ENCODE data around the gene SPOUT1. TPM values are rescaled to one million over a fixed set of nuclear protein-coding genes. Genes with fewer than 3 reads are reported as not detected.

Gene SPOUT1
- total and polyA plus RNA-seq, 7 donors: 9.5 to 33.0 (median 18.3) TPM

DNA sequence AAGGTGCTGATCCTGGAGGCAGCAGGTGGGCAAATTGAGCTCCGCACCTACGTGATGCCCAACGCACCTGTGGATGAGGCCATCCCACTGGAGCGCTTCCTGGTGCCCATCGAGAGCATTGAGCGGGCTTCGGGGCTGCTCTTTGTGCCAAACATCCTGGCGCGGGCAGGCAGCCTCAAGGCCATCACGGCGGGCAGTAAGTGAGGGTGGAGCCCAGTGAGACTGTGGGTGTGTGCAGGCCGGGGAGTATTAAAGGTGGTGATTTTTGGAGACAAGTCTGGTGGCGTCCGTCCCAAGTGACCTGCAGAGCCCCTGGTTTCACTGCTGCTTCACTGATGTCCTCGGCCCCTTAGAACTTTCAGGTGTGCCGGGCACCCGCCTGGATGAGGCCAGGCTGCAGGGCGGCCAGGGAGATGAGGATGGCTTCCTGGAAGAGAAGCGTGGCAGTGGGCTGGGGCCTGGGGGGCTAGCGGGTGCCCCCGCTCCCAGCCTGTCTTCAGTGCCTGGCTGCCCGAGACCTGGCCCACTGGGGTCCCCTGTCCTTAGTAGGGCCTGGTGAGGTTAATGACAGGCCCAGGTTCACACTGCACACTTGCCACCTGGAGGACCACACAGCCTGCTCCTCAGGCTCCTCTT, 7.1 kb downstream of the SPOUT1 start:
- ATAC-seq (no peak), DNase-seq (no peak)
- 89 to 90% (median 89%) methylated on average over 22 of the region's 22 CpGs for WGBS, 3 donors
- Histone ChIP-seq H3K4me1 (peaks cover 14% of the 10 kb centered on the region), H3K27me3 (ENCODE audit: insufficient read depth in 3 of 3, low read length in 2 of 3) (no peaks in the 10 kb centered on the region), H3K4me3 (no peak overlapping the region), H3K36me3 (ENCODE audit: insufficient read depth in 1 of 2, low read depth in 1 of 2) (peaks cover 0 to 71% of the 10 kb centered on the region in 2 donors), H3K27ac (no peak overlapping the region), H3K9me3 (no peaks in the 10 kb centered on the region)
- TF ChIP-seq, protein P1, sequence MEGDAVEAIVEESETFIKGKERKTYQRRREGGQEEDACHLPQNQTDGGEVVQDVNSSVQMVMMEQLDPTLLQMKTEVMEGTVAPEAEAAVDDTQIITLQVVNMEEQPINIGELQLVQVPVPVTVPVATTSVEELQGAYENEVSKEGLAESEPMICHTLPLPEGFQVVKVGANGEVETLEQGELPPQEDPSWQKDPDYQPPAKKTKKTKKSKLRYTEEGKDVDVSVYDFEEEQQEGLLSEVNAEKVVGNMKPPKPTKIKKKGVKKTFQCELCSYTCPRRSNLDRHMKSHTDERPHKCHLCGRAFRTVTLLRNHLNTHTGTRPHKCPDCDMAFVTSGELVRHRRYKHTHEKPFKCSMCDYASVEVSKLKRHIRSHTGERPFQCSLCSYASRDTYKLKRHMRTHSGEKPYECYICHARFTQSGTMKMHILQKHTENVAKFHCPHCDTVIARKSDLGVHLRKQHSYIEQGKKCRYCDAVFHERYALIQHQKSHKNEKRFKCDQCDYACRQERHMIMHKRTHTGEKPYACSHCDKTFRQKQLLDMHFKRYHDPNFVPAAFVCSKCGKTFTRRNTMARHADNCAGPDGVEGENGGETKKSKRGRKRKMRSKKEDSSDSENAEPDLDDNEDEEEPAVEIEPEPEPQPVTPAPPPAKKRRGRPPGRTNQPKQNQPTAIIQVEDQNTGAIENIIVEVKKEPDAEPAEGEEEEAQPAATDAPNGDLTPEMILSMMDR (IDR thresholded peaks at IDR 0.05): no peak
- intact Hi-C loops (cut with DNase I): no loop called here

DNA sequence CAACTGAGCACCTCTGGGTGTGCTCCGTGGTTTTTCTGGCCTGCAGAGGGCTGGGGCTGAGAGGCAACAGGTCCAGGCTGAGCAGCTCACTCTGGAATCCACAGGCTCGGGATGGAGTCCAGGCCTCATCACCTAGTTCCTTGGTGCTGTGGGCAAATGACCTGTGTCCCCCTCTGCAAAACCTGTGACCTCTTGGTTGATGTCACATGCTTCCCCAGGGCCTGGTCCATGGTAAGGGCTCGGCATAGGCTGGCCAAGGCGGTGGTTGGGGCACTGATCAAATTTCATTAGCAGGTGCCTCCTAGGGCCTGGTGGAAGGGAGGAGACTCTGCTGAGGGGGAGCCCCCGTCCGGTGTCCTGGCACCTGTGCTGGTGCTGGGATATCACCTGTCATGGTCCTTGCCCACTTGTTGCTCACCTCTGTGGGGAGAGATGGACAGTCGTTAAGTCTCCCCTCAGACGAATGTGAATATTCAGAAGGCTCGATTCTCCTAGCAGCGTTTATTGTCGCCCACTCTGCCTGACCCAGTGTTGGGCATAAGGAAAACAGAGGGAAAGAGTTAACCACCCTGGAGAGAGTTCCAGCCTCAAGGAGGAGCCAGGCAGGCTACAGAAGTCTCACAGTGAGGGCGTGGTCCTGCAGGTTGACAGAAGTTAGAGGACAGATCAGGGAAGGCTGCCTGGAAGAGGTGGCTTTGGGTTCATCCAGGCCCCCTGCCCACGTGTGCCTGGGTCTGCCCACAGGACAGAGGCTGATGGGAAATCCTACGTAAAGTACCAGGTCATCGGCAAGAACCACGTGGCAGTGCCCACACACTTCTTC, 7.8 kb downstream of the SPOUT1 start:
- peak in 1 of 2 donors; percentile 48 for DNase-seq
- TF ChIP-seq, protein P1 (IDR thresholded peaks at IDR 0.05): no peak
- intact Hi-C loops (cut with DNase I): no loop called here
- no peaks in the 10 kb centered on the region for H3K9me3 ChIP-seq
- no peak for ATAC-seq
- H3K4me3 ChIP-seq: no peak overlapping the region
- H3K27ac ChIP-seq: no peak overlapping the region
- H3K27me3 ChIP-seq (ENCODE audit: insufficient read depth in 3 of 3, low read length in 2 of 3): no peaks in the 10 kb centered on the region
- 64 to 78% (median 67%) methylated on average over 16 of the region's 16 CpGs for WGBS, 3 donors
- H3K4me1 ChIP-seq: peaks cover 14% of the 10 kb centered on the region
- peaks cover 0 to 65% of the 10 kb centered on the region in 2 donors for H3K36me3 ChIP-seq (ENCODE audit: insufficient read depth in 1 of 2, low read depth in 1 of 2)

DNA sequence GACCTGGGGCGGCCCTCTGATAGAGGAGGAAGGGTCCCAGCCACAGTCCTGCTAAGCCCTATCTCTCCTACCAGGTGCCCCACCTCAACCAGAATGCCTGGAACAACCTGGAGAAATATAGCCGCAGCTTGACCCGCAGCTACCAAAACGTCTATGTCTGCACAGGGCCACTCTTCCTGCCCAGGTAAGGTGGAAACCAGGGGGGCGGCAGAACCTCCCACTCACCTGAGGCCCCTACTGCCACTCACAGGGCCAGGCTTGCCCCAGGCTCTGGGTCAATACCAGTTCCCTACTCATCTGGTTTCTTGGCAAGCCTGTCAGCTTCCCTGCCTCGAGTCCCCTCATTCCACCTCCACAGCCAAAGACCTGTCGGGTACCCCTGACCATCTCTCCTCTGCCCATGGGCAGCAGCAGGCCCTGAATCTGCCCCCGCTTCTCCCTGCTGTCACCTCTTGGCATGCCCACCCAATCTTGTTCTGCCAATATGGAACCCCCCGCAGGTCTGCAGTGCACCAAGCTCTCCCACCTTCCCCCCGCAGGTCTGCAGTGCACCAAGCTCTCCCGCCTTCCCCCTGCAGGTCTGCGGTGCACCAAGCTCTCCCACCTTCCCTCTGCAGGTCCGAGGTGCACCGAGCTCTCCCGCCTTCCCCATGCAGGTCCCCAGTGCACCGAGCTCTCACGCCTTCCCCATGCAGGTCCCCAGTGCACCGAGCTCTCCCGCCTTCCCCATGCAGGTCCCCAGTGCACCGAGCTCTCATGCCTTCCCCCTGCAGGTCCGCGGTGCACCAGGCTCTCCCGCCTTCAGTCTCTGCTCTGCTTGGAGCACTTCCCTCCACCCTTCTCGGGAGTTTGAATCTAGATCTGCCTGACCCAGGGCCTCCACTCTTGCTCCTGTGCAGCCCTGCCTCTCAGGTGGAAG, 8.7 kb downstream of the SPOUT1 start:
- no peak for ATAC-seq
- Histone ChIP-seq H3K4me3 (no peak overlapping the region), H3K27ac (no peak overlapping the region), H3K36me3 (ENCODE audit: insufficient read depth in 1 of 2, low read depth in 1 of 2) (peaks cover 0 to 56% of the 10 kb centered on the region in 2 donors), H3K4me1 (peaks cover 14% of the 10 kb centered on the region), H3K27me3 (ENCODE audit: insufficient read depth in 3 of 3, low read length in 2 of 3) (no peaks in the 10 kb centered on the region), H3K9me3 (no peaks in the 10 kb centered on the region)
- intact Hi-C loops (cut with DNase I): no loop called here
- no peak for DNase-seq
- 83 to 87% (median 83%) methylated on average over 24 of the region's 24 CpGs for WGBS, 3 donors
- TF ChIP-seq, protein P1 (IDR thresholded peaks at IDR 0.05): no peak

- intact Hi-C loops (cut with DNase I): no loop called here
- H3K4me1 ChIP-seq: peaks cover 14% of the 10 kb centered on the region
- ATAC-seq: no peak
- H3K27ac ChIP-seq: peak overlapping the region; percentile 93
- peaks cover 0 to 47% of the 10 kb centered on the region in 2 donors for H3K36me3 ChIP-seq (ENCODE audit: insufficient read depth in 1 of 2, low read depth in 1 of 2)
- TF ChIP-seq, protein P1 (IDR thresholded peaks at IDR 0.05): no peak
- H3K9me3 ChIP-seq: no peaks in the 10 kb centered on the region
- 59 to 68% (median 63%) methylated on average over 18 of the region's 18 CpGs for WGBS, 3 donors
- H3K4me3 ChIP-seq: peak overlapping the region; percentile 68
- DNase-seq: peak in 1 of 2 donors; percentile 49
- no peaks in the 10 kb centered on the region for H3K27me3 ChIP-seq (ENCODE audit: insufficient read depth in 3 of 3, low read length in 2 of 3)
Measured at GRCh38 chr9:128819716-128820664, 9.6 kb downstream of the SPOUT1 start.
